SKM-1 (cell line): ENCODE results near the gene DLG1.
A peak's percentile ranks its signal among the peaks of the same experiment; 100 is the strongest.
"Not testable (repeated sequence)": the region's sequence is repeated elsewhere in the genome, so short reads cannot be mapped to it uniquely, and the experiment has no call there.

Source experiments
- DNase-seq: peaks from one replicate; lab custom pipeline; 2025; ENCODE audit not compliant: unreplicated experiment; lab: John Stamatoyannopoulos, UW

Gene DLG1

DNA sequence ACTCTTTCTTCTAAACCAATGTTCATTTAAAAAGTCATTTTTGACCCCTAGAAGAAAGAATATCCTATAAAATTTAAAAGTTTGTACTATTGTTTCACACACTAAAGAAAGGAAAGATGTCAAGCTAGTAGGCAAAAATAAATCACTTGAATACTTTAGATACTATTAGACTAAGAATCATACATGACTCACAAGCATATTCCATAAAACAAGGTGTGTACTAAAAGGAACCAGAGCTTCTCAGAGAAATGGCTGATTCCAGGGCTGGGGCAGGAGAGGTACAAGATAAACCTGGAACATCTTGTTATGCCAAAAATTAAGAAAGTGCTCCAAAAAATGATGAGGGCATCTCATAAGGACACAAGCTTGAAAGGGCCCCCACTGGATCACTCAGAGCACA, 8.7 kb downstream of the DLG1 start:
- no peak for DNase-seq

DNA sequence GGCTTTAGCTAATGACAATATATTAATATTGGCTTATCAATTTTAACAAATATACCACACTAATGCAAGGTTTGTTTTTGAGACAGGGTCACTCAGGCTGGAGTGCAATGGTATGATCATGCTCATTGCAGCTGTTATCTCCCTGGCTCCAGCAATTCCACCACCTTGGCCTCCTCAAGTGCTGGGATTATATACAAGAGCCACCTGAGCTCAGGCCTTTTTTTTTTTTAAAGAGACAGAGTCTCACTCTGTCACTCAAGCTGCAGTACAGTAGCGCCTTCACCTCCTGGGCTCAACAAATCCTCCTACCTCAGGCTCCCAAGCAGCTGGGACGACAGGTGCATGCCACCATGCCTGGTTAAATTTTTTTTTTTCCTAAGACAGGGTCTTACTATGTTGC, 11.7 kb downstream of the DLG1 start:
- DNase-seq: no peak

DNA sequence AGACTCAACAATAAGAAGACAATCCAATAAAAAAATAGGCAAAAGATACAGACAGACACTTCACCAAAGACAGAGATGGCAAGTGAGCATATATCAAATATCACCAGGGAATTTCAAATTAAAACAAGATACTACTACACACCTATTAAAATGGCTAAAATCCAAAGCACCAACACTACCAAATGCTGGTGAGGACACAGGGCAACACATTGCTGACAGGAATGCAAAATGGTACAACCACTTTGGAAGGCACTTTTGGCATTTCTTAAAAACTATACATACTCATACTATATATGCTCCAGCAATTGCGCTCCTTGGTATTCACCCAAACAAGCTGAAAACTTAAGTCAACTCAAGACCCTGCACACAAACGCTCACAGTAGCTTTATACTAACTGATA, 12.9 kb downstream of the DLG1 start:
- DNase-seq: no peak

DNA sequence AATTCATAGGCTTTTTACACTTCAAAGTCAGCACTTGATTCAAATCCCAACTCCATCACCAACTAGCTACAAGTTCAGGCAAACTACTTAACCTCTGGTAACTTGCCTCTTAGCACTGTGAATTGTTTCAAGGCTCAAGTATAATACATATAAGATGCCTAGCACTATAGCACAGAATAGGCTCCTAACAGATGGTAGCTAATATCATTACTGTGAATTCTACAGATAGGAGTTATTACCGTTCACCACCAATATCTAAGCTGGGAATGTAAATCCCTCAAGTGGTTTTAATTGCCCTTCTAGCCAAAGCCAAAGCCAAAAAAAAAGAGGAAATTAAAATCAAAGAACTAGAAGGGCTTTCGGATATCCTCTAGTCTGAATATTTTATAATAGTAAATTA, 15.4 kb downstream of the DLG1 start:
- no peak for DNase-seq

DNA sequence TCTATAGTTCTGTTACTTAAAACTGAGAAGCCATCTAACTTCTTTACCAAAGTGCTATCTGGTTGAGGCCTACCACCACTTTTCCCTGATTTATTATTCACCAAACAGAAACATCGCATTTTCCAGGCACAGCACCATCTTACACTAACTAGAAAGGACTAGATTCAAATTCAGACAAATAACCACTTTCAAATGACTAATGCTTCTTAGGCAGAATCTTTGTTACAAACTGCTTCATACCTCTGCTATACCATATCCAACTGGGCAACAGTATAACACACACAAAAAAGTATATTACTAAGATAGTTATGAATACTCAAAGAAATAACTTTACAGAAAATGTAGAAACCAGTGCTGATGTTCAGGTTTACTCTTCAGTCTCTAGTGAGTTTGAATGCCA, 16.6 kb downstream of the DLG1 start:
- DNase-seq: no peak

DNA sequence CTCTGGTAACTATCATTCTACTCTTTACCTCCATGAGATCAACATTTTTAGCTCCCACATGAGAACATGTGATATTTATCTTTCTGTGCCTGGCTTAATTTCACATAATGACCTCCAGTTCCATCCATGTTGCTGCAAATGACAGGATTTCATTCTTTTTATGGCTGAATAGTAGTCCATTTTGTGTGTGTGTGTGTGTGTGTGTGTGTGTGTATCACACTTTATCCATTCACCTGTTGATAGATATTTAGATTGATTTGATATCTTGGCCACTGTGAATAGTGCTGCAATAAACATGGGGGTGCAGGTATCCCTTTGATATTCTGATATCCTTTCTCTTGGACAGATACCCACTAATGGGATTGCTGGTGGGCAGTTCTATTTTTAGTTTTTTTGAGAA, 18.3 kb downstream of the DLG1 start:
- DNase-seq: no peak

DNA sequence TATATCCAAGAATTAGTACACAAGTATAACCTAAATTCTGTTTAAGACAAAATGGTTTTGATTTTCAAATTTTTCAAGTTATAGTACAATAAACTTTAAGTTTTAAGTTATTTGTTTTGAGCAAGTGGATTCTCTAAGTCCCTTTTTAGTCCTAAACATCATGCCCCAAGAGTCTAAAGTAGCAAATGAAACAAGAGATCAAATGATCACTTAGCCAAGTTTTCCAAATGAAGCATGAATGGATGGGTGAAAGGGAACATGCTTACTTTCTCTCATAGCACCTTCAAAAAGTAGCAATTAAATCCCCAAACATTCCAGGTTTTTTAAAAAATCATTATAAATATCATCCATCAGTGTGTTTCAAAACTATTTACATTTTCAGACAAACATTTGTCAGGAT, 19.5 kb downstream of the DLG1 start:
- no peak for DNase-seq

DNA sequence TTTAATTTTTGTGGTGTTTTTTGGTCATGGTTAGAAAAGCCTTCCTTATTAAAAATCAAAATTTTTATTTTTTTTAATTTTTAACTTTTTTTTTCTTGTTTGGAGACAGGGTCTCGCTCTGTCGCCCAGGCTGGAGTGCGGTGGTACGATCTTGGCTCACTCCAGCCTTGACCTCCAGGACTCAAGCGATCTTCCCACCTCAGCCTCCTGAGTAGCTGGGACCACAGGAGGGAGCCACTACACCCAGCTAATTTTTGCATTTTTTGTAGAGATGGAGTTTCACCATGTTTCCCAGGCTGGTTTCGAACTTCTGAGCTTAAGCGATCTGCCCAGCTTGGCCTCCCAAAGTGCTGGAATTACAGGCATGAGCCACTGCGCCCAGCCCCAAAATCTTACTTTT, 21.6 kb downstream of the DLG1 start:
- DNase-seq: not testable (repeated sequence)

DNA sequence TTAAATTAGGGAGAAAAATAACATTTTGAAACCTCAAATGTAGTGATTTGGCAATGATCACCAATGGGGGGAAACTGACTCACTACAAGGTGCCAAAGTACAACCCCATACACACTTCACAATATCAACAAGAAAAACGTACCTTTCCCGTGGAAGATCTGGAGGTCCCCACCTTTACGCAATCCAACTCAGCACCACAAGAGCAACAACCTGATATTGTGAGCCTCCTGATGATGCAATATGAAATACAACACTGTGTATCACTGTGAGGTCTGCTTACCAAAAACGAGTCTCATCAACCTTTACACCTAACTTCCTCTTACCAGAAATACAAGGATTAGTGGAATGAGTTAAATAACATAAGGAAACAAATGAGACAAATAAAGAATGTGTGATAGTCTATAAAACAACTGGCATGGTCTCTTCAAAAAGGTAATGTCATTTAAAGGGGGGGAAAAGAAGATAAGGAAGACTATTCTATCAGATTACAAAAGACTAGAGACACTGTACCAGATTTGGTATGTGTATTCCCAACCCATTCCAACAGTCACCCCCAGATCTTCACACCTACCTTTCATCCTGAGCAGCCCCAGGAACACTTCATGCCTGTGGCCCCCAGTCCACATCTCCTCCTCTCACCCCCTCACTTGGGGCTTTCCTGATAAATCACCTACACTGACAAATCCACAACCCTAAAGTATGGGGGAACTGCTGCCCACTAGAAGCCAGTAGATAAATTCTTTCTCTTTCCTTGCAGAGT, 27.7 kb downstream of the DLG1 start:
- DNase-seq: no peak

DNA sequence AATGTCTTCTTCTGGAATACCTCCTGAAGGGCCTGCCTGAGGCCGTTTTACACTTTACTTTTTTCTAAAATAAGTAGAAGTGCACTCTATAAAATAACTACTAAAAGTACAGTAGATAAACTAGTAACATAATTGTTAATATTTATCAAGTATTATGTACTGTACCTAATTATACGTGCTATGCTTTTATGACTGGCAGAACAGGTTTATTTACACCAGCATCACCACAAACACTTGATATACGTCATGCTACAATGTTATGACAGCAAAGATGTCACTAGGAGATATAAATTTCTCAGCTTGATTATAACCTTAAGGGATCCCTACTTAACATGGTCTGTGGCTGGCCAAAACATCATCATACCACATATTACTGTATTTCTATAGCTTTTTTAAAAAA, 29.4 kb downstream of the DLG1 start:
- DNase-seq: no peak

DNA sequence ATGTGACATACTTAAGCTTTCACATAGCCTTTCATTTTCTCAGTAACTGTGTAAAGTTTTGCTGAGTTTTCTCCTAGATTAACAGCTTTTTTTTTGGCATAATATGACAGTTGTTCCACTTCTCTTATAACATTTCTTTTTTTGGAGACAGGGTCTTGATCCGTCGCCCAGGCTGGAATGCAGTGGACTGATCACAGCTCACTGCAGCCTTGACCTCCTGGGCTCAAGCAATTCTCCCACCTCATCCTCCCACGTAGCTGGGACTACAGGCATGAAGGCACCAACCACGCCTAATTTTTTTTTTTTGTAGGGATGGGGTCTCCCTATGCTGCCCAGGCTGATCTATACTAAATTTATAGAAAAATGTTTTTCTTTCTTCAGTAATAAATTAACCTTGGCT, 30.1 kb downstream of the DLG1 start:
- no peak for DNase-seq

DNA sequence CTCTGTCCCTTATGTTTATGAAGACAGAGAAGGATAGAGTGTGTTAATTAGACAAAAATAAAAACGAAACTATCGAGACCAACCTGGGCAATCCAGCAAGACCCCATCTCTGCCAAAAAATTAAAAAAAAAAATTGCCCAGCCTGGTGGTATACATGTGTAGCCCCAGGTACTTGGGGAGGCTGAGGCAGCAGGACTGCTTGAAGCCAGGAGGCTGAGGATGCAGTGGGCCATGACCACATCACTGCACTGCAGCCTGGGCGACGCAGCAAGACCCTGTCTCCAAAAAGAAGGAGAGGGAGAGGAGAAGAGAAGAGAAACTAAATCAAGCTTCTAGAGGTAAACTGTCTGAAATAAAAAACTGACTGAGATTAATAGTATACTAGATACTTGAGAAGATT, 32.1 kb downstream of the DLG1 start:
- no peak for DNase-seq

DNA sequence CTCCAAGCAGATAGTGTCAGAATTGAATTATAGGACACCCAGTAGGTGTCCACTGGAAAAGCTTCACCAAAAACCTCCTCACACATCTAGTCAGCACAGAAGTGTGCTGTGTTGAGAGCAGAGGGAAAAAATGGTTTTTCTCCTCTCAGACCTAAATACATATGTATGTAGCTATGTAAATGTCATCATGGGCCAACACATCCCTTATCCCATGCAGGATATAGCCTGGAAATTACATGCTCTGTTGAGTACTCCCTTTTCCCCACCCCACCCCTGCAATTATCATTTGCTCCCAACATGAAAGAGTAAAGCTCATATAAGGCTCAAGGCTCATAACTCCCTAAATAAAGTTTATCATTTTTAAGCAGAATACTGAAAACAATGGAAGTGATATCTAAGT, 35.7 kb downstream of the DLG1 start:
- no peak for DNase-seq

DNA sequence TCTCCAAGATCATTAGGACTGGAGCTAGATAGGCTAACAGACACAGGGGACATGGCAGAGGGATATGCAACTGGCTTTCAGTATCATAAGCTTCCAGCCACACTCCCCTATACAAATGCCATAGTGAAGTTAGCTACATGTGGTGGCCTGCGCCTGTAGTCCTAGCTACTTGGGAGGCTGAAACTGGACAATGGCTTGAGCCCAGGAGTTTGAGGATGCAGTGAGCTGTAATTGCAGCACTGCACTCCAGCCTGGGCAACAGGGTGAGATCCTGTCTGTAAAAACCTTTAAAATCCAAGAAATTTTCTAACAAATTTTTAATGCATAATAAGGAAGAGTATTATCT, 37.3 kb downstream of the DLG1 start:
- DNase-seq: no peak

DNA sequence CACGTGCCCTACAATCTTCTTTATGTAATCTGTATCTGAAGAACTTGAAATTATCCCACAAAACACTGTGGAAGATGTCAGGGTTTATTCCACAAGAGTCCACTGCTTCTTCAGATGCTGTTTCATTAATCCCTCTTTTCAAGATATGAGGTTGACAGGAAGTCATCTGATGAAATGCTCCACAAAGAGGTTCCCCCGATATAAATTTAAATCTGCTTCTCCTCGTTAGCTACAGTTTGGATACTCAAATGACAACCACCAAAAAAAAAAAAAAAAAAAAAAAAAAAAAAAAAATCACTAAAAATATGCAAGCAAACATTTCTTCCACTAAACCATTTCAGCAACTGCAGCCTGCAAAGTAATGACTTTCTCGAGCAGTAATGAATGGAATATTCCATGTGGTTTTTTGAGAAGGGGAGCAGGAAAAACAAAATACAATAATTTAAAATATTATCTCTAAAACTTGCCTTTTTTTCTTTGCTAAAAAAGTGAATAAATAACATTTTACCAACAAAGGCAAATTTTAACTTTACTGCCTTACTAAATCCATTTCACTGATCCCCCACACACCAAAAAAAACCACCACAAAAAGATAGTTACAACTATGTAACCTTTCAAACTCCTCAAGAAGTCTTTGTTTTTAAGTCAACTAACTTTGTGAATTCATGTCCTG, 37.8 kb downstream of the DLG1 start:
- no peak for DNase-seq

DNA sequence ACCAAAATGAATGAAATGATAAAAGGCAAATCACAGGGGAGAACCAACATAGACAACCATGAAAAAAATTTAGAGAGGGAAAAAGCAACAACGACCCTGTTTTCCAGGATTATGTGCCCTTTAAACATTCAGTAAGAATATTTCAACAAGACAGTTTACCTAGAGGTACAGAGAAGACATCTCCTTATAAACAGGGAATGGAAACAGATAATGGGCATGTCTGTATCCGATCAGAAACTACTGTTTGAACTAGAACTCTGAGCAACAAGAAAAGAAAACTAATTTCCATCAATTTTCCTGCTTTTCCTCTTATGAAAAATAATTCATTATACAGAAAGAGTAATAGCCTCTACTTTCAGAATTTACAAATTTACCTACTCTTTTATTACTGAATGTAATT, 39.3 kb downstream of the DLG1 start:
- no peak for DNase-seq

DNA sequence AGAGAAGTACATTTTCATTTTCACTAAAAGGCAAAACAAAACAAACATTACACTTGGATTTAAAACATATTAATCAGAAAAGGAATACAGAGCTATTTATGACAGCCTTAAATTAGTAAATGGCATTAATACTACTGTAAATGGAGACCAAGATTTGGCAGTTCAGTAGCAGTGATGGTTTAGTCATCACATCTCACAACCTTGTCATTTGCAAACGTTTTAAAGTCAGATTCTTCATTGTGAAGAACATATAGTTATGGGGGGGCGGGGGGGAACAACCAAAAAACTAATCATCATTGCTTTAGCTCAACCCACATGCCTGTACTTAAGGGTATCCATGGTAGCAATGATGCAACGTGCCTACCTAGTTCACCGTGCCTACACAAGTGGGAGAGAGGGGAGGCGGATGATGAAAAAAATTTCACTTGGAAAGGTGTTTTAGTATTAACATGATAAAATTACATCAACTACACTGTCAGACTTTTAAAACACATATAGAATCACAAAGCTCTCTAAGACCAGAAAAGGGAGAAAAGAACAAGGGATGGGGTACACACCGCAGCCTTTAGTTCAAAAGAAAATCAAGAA, 40.1 kb downstream of the DLG1 start:
- DNase-seq: no peak

DNA sequence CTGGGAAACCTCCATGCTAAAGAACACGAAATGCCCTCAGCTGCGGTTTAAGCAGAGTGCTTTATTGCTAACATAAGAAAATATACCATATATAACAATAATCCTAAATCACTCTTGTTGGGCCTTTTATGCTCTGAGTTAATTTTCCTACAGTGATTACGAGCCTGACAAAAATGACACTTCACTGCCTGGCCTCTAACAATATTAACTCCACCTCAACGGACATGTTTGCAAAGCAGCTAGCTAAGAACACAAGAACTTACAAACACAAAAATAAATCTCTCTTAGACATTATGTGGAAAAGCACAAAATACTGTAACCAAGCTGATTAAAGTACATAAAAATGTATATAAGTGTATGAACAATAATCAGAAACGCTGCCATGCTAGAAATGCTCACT, 40.7 kb downstream of the DLG1 start:
- DNase-seq: no peak

DNA sequence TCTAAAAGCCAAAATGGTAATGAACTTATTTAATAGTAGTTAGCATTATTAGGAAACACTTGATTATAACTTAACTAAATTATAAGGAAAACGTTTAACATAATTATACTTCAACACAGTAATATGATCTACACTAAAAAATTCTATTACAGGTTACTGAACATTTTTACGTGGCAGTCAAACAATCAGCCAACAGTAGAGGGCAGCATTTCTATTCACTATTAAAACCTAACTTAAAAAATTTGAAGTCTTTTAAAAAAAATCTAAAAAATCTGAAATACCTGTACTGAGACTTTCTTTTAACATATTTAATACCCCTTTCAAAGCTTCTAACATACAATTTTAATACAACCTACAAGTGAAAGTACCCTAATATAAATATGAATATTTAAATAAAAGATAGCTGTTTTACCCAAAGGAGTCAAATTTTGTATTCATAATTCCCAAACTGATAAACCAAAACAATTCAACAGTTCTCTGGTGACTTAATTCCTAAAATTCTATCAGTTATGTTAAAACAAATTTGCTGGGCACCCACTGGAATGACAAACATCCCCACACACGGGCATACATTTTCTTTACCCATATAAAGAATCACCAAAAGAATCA, 41.5 kb downstream of the DLG1 start:
- peak; percentile 6 for DNase-seq

DNA sequence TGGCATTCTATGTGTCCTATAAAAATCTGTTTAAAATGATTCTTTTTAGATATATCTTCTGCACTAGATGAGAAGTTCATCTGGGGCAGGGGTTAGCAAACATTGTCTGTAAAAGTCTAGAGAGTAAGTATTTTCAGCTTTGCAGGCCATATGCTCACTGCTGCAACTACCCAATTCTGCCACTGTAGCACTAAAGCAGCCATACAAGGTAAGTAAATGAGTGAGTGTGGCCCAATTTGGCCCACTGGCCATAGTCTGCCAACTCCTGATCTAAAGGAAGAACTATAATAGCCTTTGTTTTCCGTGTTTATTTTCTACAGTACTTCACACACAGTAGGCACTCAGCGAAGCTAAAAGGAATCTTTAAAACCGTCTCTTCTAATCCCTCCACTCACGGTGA, 42.3 kb downstream of the DLG1 start:
- no peak for DNase-seq

DNA sequence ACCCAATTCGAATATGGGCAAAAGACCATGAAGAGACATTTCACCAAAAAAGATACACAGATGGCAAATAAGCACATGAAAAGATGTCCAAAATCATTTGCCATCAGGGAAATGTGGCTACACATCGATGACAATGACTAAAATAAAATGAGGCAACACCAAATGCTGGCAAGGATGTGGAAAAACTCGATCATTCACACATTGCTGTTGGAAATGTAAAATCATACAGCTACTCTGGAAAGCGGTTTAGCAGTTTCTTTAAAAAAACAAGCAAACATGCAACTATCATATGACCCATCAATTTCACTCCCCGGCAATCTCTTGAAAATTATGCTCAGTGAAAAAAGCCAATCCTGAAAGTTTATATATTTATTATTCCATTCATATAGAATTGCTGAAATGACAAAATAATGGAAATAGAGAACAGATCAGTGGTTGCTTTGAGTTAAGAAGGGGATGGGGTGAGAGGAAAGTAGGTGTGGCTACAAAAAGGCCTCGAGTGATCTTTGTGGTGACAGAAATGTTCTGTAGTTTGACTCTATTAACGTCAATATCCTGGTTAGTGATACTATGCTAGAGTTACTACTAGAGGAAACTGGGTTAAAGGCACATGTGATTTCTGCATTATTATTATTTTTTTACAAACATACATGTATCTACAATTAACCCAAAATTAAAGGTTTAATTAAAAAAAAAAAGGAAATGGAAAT, 45.0 kb downstream of the DLG1 start:
- DNase-seq: no peak

DNA sequence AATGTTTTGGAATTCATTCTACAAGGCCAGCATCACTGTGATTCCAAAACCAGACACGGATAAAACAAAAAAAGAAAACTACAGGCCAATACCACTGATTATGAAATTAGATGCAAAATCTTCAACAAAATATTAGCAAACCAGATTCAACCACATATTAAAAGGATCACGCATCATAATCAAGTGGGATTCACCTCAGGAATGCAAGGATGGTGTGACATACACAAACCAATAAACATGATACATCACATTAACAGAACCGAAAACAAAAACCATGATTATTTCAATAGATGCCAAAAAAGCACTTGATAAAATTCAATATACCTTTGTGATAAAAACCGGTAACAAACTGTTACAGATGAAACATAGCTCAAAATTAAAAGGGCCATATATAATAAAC, 48.9 kb downstream of the DLG1 start:
- no peak for DNase-seq
